ENCODE results near the gene MTX2.

Gene MTX2

DNA sequence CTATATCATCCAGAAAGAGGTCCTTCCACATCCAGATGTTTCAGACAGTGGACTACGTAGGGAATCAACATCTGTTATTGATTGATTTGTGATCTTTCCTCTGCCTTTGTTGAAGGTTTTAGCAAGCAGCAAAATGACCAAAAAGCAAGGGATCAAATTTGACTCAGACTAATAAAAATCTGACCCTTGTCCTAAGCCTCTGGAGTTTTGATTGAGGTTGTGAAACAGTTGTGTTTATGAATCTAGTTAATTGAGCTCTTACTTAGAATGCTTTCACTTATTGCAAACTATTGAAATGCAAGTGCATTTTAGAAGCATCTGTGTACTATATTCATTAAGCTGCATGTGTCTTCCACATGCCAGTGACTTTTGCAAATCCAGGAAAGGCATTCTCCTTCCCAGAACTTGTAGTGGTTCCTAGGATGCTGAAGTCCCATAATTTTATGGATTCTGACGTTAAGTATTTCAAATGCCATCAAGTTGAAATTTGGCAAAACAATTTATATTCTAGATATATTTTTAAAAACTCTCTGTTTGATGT lies 116.0 kb downstream of the MTX2 start:
- peak; percentile 17 for DNase-seq (ENCODE audit: low read depth)
- no peak overlapping the region for H3K4me3 ChIP-seq (ENCODE audit: low read length)
- TF ChIP-seq, protein P1, sequence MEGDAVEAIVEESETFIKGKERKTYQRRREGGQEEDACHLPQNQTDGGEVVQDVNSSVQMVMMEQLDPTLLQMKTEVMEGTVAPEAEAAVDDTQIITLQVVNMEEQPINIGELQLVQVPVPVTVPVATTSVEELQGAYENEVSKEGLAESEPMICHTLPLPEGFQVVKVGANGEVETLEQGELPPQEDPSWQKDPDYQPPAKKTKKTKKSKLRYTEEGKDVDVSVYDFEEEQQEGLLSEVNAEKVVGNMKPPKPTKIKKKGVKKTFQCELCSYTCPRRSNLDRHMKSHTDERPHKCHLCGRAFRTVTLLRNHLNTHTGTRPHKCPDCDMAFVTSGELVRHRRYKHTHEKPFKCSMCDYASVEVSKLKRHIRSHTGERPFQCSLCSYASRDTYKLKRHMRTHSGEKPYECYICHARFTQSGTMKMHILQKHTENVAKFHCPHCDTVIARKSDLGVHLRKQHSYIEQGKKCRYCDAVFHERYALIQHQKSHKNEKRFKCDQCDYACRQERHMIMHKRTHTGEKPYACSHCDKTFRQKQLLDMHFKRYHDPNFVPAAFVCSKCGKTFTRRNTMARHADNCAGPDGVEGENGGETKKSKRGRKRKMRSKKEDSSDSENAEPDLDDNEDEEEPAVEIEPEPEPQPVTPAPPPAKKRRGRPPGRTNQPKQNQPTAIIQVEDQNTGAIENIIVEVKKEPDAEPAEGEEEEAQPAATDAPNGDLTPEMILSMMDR (conservative IDR thresholded peaks at IDR 0.05; ENCODE audit: low read length), result no peak

DNA sequence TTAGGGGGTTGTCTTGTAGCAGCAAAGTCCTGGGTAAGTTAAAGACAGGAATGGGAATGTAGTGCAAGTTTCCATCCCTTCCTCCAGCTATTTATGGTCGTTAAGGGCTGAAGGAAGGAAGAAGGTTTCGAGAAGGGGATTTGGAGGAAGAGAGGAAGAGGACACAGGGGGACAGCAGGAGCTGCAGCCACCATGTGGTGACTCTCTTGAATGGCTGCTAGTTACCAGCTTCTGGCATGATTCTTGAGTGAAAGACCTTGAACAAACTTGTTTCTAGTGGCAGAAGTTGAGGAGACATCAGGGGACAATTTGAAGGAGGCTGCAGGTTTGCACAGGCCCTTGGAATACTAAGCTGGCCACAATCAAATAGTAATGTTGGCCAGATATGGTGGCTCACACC lies 116.6 kb downstream of the MTX2 start:
- H3K4me3 ChIP-seq (ENCODE audit: low read length), result no peak overlapping the region
- no peak for DNase-seq (ENCODE audit: low read depth)
- TF ChIP-seq, protein P1 (conservative IDR thresholded peaks at IDR 0.05; ENCODE audit: low read length), result 0 out of 2 replicates have a peak, but pooled peaks have one; percentile 1
